Neutrophil (primary cell): ENCODE results near the gene PKHD1.

ENCODE experiments used
- H3K27ac ChIP-seq: fragments of 200-600 bp; sonication (generic); 2 replicates; pipeline ENCODE4 v1.5.1; 2016; ENCODE audit warnings: mild to moderate bottlenecking, moderate library complexity
- H3K27me3 ChIP-seq: fragments of 200-600 bp; sonication (generic); 2 replicates; pipeline ENCODE4 v1.6.0; 2016; ENCODE audit warnings: mild to moderate bottlenecking
- H3K36me3 ChIP-seq: fragments of 200-600 bp; sonication (generic); 2 replicates; pipeline ENCODE4 v1.5.1; 2017
- H3K4me1 ChIP-seq, 2 experiments: fragments of 200-600 bp in 1 of 2; sonication (generic) in 1 of 2; 1 replicate in 1 of 2; 2 replicates in 1 of 2; pipeline versions ENCODE4 v1.5.1 to v1.6.1; 2013 to 2016; ENCODE audit warnings: low read depth in 1 of 2, low read length in 1 of 2, mild to moderate bottlenecking in 1 of 2, moderate library complexity in 1 of 2; ENCODE audit not compliant: control insufficient read depth in 1 of 2, insufficient read depth in 1 of 2
- H3K4me3 ChIP-seq, 2 experiments: fragments of 200-600 bp in 1 of 2; sonication (generic) in 1 of 2; 1 replicate in 1 of 2; 2 replicates in 1 of 2; pipeline ENCODE4 v1.5.1; 2013 to 2016; ENCODE audit warnings: low read depth in 1 of 2, low read length in 1 of 2, mild to moderate bottlenecking in 1 of 2, moderate library complexity in 1 of 2
- H3K9me3 ChIP-seq: fragments of 200-600 bp; sonication (generic); 2 replicates; pipeline ENCODE4 v1.5.1; 2016
- TF ChIP-seq, protein P1 (sequence below): fragments of 200-600 bp; sonication (generic); IDR thresholded peaks from 2 replicates; pipeline ENCODE4 v1.5.1; 2016; ENCODE audit warnings: antibody characterized with exemption

Gene PKHD1

DNA sequence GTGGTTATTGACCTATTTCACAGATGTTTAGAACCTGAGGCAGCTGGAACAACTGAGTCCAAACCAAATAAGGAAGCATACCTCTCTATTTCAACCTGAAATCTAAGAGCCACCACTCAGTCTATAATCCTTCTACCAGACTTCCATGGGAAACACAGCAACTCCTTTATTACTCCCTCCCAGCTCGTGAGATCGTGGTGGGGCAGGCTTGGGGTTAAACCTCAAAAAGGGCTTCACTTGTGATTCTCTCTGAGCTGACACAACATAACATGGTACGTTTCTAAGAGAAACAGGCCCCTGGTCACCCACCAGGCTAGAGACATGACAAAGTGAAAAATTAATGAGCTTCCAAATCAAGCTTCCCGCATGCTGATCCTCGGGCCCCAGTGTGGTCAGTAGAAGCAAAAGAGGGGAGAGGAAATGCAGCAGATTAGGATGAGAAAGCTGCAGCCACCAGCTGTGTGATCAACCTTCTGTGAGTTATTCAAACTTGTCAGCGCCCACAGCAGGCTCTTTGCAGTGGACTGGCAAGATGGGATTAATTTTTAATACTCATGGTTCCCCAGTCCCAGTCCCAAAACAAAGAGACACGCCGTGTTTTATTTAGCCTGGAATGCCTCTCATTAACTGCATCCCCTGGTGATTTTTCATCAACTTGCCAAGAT lies 9.3 kb downstream of the PKHD1 start:
- Histone ChIP-seq H3K4me1 (no peaks in the 10 kb centered on the region), H3K4me3 (no peak overlapping the region), H3K36me3 (no peaks in the 10 kb centered on the region), H3K27me3 (no peaks in the 10 kb centered on the region), H3K27ac (no peak overlapping the region), H3K9me3 (no peaks in the 10 kb centered on the region)
- TF ChIP-seq, protein P1, sequence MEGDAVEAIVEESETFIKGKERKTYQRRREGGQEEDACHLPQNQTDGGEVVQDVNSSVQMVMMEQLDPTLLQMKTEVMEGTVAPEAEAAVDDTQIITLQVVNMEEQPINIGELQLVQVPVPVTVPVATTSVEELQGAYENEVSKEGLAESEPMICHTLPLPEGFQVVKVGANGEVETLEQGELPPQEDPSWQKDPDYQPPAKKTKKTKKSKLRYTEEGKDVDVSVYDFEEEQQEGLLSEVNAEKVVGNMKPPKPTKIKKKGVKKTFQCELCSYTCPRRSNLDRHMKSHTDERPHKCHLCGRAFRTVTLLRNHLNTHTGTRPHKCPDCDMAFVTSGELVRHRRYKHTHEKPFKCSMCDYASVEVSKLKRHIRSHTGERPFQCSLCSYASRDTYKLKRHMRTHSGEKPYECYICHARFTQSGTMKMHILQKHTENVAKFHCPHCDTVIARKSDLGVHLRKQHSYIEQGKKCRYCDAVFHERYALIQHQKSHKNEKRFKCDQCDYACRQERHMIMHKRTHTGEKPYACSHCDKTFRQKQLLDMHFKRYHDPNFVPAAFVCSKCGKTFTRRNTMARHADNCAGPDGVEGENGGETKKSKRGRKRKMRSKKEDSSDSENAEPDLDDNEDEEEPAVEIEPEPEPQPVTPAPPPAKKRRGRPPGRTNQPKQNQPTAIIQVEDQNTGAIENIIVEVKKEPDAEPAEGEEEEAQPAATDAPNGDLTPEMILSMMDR = no peak

DNA sequence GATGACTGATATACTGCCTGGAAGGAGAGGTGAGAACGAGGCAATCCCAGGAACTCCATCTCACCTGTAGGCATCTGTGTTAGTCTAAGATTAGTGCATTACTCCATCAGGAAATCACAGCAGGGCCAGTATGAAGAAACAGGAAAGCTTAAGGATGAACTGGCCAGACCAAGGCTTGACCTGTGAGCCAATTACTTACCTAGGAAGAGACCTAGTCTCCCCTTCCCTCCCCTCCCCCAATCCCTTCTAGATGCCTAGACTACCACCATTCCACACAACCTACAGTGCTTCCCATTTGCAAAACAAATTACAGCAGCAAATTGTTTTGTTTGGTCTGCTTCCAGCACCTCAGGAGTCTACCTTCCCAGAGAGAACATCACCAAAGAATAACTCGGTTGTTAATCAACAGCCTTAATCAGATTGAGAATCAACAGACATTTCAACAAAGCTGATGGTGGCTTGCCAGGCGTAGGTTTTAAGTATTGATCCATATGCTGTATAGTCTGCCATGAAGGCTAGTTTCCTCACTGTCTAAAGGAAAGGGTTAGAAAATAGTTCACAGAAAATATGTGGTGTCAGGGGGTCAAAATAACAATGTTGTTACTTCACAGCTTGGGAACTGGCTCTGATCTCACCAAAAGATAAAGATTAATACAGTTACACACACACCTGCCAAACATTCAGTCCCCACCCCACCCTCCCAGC lies 10.1 kb downstream of the PKHD1 start:
- no peak overlapping the region for H3K4me3 ChIP-seq
- H3K27ac ChIP-seq = no peak overlapping the region
- no peaks in the 10 kb centered on the region for H3K36me3 ChIP-seq
- no peaks in the 10 kb centered on the region for H3K9me3 ChIP-seq
- no peaks in the 10 kb centered on the region for H3K27me3 ChIP-seq
- TF ChIP-seq, protein P1 = no peak
- H3K4me1 ChIP-seq = no peaks in the 10 kb centered on the region

DNA sequence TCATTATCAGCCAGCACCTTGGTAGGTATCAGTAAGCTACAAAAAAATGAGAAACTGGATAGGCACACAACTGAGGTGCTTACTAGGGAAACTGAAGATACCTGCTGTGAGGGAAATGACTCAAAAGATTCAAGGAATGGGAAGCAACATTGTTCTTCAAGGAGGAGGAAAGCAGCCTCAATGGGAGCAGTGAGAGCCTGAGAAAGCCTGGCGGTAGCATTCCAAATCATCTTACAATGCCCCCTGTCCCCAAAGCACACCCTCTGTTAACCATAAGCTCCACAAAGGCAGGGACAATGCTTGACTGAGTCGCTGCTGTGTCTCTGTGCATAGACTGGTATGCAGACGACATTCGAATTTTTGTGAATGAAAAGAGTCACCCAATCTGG lies 10.6 kb downstream of the PKHD1 start:
- H3K27me3 ChIP-seq = no peaks in the 10 kb centered on the region
- TF ChIP-seq, protein P1 = no peak
- H3K4me1 ChIP-seq = no peaks in the 10 kb centered on the region
- no peak overlapping the region for H3K27ac ChIP-seq
- no peaks in the 10 kb centered on the region for H3K36me3 ChIP-seq
- H3K4me3 ChIP-seq = no peak overlapping the region
- no peaks in the 10 kb centered on the region for H3K9me3 ChIP-seq

GRCh38 chr6:52074716-52075115 lies 12.7 kb downstream of the PKHD1 start:
- Histone ChIP-seq H3K4me3 (no peak overlapping the region), H3K27ac (no peak overlapping the region), H3K4me1 (no peaks in the 10 kb centered on the region), H3K9me3 (no peaks in the 10 kb centered on the region), H3K27me3 (no peaks in the 10 kb centered on the region), H3K36me3 (no peaks in the 10 kb centered on the region)
- TF ChIP-seq, protein P1 = no peak

DNA sequence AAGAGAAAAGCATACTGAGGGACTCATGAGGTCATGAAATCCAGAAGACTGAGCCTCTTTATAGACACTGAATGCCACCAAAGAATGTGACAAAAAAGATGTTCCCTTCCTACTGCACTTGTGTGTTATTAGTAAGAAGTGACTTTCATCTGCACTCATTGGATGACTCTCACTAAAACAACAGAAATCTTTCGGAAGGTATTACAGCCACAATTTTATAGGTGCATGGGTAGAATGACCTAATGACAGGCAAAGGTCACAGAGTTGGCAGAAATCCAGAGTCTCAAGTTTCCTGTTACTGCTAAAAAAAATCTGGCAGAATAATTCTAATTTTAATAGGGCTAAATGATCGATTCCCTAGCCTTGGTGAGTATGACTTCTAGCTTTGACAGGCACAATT lies 13.3 kb downstream of the PKHD1 start:
- no peaks in the 10 kb centered on the region for H3K9me3 ChIP-seq
- H3K4me3 ChIP-seq = no peak overlapping the region
- no peaks in the 10 kb centered on the region for H3K36me3 ChIP-seq
- H3K4me1 ChIP-seq = no peaks in the 10 kb centered on the region
- TF ChIP-seq, protein P1 = no peak
- no peaks in the 10 kb centered on the region for H3K27me3 ChIP-seq
- no peak overlapping the region for H3K27ac ChIP-seq
